ENCODE measurements around the gene USH2A.

USH2A gene

DNA sequence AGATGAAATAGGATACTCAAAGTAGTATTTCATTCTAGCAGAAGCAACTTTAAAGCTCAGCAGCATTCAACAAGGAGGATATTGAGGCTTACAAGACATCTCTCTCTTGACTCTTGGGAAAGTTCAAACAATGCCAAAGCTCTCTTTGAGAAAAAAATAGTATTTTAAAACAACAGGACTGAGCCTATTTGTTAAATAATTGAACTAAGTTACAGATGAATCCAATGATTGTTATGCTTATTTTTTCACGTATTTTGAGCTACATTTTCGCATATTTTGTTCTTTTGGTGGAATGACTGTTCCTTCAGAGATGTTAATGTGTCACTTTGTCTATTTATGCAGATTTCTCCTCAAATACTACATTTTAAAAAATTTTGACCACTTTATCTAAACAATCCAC, 655.5 kb downstream of the USH2A start:
- DNase-seq, result no peak

- no peak for DNase-seq
These were observed 656.7 kb downstream of the USH2A start for GRCh38 chr1:215766521-215766920.

DNA sequence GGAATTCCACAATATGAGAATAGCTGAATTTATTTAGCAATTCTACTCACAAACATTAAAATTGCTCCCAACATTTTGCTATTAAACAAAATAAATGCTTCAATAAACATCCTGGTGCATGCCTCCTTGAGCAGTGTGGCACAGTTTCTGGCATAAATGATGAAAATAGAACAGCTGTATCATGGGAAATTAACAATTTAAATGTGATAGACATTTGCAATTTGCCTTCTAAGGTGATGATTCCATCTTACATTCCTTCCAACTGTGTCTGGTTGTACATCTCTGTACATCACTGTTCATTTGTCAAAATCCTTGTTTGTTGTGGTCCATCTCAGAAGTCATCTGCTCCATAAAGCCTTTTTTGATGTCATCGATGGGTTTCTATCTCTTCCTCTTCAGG, 657.4 kb downstream of the USH2A start:
- DNase-seq, result no peak

GRCh38 chr1:215761446-215761845, 661.8 kb downstream of the USH2A start:
- DNase-seq, result no peak

- DNase-seq, result no peak
These were observed 669.1 kb downstream of the USH2A start for GRCh38 chr1:215754112-215754511.

GRCh38 chr1:215749414-215749813, 673.8 kb downstream of the USH2A start:
- DNase-seq, result no peak

- no peak for DNase-seq
These were observed 674.8 kb downstream of the USH2A start for GRCh38 chr1:215748431-215748830.

- no peak for DNase-seq
These were observed 678.8 kb downstream of the USH2A start for GRCh38 chr1:215744419-215744818.

DNA sequence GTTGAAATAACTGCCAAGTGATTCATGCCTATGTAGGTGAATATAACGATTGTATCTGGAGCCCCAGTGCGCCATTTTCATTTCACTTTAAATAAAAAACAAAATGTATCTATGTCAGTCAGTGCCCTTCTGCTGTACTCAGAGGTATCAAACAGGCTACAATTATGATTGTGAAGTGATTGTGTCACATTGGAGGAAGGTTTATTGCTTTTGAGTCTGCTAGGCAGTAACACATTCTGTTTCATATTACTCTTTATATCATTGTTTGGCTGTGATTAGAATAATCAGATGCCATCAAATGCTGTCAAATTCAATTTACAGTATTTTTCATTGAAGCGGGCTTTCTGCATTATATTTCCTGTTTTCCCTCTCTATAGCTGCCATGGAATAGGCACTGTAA, 684.2 kb downstream of the USH2A start:
- no peak for DNase-seq

- no peak for DNase-seq
These were observed 691.5 kb downstream of the USH2A start for GRCh38 chr1:215731699-215732098.

DNA sequence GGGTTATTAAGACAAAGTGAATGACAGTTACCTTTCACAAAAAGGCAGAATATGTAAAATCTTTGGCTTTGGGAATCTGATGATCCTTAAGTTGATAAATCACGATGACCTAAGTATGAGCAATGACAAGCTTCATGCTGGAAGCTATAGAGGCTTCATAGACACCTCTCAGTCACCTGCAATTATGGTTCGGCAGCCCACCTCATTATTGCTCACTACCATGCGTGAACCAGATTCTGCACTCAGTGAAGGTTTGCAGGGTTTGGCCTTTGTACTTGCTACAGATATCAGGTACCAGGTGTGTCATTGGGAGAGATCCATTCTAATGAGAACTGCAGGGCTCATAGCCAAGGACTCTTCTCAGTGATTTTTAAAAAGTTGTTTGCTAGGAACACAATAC, 692.6 kb downstream of the USH2A start:
- no peak for DNase-seq

- DNase-seq, result no peak
These were observed 695.1 kb downstream of the USH2A start for GRCh38 chr1:215728169-215728568.

- DNase-seq, result no peak
These were observed 703.1 kb downstream of the USH2A start for GRCh38 chr1:215720126-215720525.

- DNase-seq, result no peak
These were observed 703.7 kb downstream of the USH2A start for GRCh38 chr1:215719552-215719951.

DNA sequence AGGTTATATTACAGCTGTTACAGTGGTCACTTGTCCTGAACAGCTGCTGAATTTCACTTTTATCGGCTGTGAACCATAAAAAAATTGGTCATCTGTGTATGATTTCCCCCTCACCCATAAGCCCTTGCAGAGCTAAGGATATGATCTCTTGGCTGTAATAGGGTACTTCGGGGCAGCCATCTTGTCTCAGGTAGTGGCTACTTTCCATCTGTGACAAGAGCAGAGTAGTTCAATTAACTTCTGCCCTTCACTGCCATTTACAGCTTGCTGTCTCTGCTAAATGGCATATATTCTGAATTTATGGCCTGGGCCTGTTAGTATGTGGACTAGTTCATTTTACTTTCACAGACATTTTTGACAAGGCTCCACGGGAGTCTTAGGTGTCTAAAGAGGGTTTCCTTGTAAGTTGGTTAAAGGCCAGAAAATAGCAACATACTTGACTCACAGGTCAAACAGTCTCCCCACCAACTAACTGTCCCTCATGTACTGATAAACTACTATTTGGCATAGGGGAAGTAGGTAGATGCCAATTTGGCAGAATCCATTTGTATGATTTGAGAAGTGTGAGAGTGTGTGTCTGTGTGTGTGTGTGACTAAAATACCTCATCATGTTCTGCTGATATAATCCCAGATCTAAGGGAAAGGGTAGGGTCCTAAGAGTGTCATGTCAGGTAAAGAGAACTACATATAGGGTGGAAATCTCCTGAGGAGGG, 704.5 kb downstream of the USH2A start:
- DNase-seq, result no peak

DNA sequence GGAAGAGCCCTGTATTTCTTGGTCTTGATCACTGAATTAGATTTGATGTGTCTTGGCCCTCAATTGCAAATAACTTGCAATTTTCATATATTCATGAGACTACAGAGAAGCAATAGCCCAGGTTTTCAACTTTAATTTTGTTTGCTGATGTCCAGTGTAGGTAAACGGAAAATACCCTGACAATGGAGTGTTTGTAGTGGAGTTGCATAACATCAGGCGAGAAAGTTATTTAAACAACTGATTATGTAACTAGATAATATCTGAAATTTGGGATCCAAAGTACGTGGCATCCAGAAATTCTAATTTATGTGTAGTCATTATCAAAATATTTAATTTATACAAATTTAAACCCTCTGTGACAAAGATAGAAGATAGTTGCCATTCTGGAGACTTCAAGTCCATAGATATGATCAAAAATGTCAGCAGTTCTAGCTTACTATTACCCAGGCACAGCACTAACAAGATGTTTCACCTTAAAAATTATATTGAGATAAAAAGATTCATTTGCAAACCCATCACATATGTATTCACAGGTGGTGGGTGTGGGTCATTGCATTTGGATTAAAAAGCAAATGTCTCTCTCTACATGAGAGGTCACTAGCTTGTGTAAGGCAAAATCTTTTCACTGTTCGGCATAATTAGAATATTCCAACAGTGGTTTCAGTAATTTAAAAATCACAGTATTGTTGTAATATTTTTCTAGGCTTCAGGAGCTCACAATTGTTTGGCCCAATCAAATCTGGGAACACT, 705.4 kb downstream of the USH2A start:
- no peak for DNase-seq

DNA sequence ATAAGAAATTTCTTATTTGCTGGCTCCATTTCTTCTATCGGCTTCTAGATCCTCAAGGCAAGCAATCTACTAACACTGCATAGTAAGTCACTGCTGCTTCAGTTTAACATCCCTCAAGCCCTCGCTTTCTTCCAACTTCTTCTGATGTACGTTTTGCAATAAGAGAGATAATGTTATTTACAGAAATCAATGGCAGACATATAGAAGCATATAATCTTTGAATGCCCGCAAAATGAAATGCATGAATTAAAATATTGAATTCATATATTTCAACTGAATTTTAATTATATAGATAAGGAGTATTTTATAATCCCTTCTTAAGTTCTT, 712.4 kb downstream of the USH2A start:
- no peak for DNase-seq

DNA sequence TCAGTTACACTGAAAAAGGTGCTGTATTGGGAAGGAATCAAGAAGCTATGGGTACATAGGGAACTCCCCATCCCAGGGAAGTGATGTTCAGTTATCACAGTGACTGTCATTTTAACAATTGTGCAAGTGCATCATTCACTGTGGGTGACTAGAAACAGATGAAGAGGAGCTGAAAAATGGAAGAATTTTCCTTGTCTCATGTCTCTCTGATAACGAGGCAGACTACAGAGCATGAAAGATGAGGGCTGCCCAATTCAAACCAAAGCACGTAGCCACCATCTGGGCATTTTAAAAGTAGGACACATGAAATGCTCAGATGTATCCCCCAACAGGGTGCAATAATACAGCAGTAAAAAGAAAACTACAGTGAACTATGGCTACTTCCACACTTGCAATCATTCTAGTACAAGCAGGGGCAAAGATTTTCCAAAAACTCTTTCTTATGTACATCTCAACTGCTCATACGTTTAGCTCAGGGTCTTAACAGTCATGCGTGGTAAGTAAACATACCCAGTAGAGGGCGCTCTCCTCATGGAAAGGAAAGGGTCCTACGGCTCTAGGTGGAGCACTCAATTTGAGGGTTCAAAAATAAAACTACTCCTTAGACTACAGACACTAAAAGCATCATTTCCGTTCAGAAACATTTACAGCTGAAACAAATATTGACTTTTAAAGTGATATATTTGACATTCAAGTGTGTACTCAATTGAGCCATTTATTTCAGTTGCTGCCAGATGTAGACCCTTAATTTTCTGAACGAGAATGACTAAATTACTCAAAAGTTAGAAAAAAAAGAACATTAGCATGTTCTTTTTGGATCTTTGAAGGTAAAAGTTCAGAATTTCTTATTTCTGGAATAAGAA, 713.0 kb downstream of the USH2A start:
- DNase-seq, result peak; percentile 1

GRCh38 chr1:215704089-215704860, 719.0 kb downstream of the USH2A start:
- DNase-seq, result no peak

GRCh38 chr1:215682232-215682631, 741.0 kb downstream of the USH2A start:
- DNase-seq, result peak; percentile 7

DNA sequence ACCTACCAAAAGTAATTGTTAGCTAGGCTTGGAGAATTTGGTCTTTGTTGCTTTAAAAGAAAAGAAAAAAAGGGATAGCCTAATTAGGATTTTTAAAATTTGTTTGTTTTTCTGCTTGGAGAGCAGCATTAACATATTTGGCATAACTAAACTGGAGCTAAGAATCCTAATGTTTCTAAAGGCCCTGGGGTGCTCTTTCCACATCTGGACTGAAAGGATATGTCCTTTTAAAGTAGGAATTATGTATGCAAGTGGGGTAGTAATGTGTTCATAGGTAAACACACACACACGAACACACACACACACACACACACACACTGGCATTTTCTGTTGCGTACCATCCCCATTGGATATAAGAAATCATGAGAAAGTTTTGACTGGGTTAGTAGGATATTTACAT, 742.2 kb downstream of the USH2A start:
- DNase-seq, result no peak

GRCh38 chr1:215679231-215679630, 744.0 kb downstream of the USH2A start:
- DNase-seq, result no peak

GRCh38 chr1:215677112-215677511, 746.1 kb downstream of the USH2A start:
- DNase-seq, result no peak

All from NCI-H526 treated with DMSO at 0.1 percent for 48 hours (cell line).